HCT116 (cell line): ENCODE data around the gene KRT1. TPM values are rescaled to one million over a fixed set of nuclear protein-coding genes. Genes with fewer than 3 reads are reported as not detected.

Experiments used
- ATAC-seq: fragments of 200-7000 bp; cut with Tn5 transposase; 2 replicates; pipeline ENCODE4 v1.9.1; 2020; ENCODE audit warnings: mild to moderate bottlenecking, moderate library complexity
- BruUV-seq: library from RNA; stranded (reverse); fragments of 400-500 nt; replicated peaks from 2 replicates; lab custom pipeline; 2021; lab: Mats Ljungman, UMichigan
- CTCF ChIA-PET: fragments of 300-600 bp; sonication (Branson Sonifier 250); formaldehyde crosslinking; loops from one replicate; lab custom pipeline; 2021; ENCODE audit warnings: antibody characterized with exemption; lab: Charles Lee
- POLR2A ChIA-PET: fragments of 300-600, 350-600 bp; sonication (Branson Sonifier 250); formaldehyde crosslinking; loops from one replicate; lab custom pipeline; 2021; ENCODE audit warnings: antibody characterized with exemption; lab: Charles Lee
- RAD21 ChIA-PET, 2 experiments: fragments of 300-600 bp; sonication (Branson Sonifier 250); formaldehyde crosslinking; loops; one replicate each; lab custom pipeline; 2023; ENCODE audit warnings: low total read pairs in 2 of 2; ENCODE audit not compliant: uncharacterized antibody in 2 of 2, unreplicated experiment in 2 of 2, low non-redundant PET in 1 of 2; lab: Charles Lee
- DNase-seq: peaks from one replicate; pipeline ENCODE4 v3.0.0-alpha.2; 2010; ENCODE audit warnings: low read depth, low spot score
- H2AFZ ChIP-seq: fragments of 200-600 bp; shearing (Covaris generic), sonication (generic); 2 replicates; pipeline ENCODE4 v1.6.1; 2017; ENCODE audit warnings: low read depth, mixed run types, mixed read lengths, antibody characterized with exemption, low read length; ENCODE audit not compliant: poor library complexity, severe bottlenecking
- H3K27ac ChIP-seq: 2 replicates; pipeline ENCODE4 v1.5.1; 2012; ENCODE audit warnings: low read depth, low read length
- H3K27me3 ChIP-seq: fragments of 200-600 bp; sonication (generic); 2 replicates; pipeline ENCODE4 v1.6.1; 2016; ENCODE audit warnings: mixed run types, low read length, mixed read lengths; ENCODE audit not compliant: insufficient read depth
- H3K36me3 ChIP-seq, 2 experiments: fragments of 200-500 bp in 1 of 2; fragments of 200-600 bp in 1 of 2; sonication (Bioruptor generic) in 1 of 2; sonication (generic) in 1 of 2; 2 replicates each; pipeline versions ENCODE4 v1.5.1 to v1.6.1; 2014 to 2016; ENCODE audit warnings: low read length in 2 of 2, inconsistent platforms in 1 of 2, mixed read lengths in 1 of 2, mixed run types in 1 of 2; ENCODE audit not compliant: insufficient read depth in 2 of 2, control insufficient read depth in 1 of 2
- H3K4me1 ChIP-seq, 2 experiments: fragments of 200-600 bp in 1 of 2; sonication (generic) in 1 of 2; 2 replicates each; pipeline versions ENCODE4 v1.5.1 to v1.6.1; 2012 to 2017; ENCODE audit warnings: low read length in 2 of 2, inconsistent platforms in 1 of 2, mild to moderate bottlenecking in 1 of 2, mixed read lengths in 1 of 2, mixed run types in 1 of 2, moderate library complexity in 1 of 2; ENCODE audit not compliant: insufficient read depth in 2 of 2, control insufficient read depth in 1 of 2
- H3K4me2 ChIP-seq: fragments of 200-600 bp; sonication (generic); 2 replicates; pipeline ENCODE4 v1.6.1; 2017; ENCODE audit warnings: mixed run types, low read length, mixed read lengths
- H3K4me3 ChIP-seq, 2 experiments: fragments of 200-600 bp in 1 of 2; sonication (generic) in 1 of 2; replicated peaks in 1 of 2; 2 replicates each; pipeline ENCODE4 v1.5.1; 2011 to 2016; ENCODE audit warnings: low read length in 2 of 2, control low read depth in 1 of 2, low read depth in 1 of 2, mild to moderate bottlenecking in 1 of 2, mixed read lengths in 1 of 2, mixed run types in 1 of 2
- H3K79me2 ChIP-seq: fragments of 200-600 bp; sonication (generic); 2 replicates; pipeline ENCODE4 v1.6.1; 2017; ENCODE audit warnings: mild to moderate bottlenecking, mixed run types, low read length, moderate library complexity, mixed read lengths; ENCODE audit not compliant: insufficient read depth
- H3K9ac ChIP-seq: fragments of 200-600 bp; sonication (generic); 2 replicates; pipeline ENCODE4 v1.6.1; 2016; ENCODE audit warnings: low read length, mixed read lengths
- H3K9me2 ChIP-seq: fragments of 200-600 bp; sonication (generic), shearing (Covaris generic); 2 replicates; pipeline ENCODE4 v1.6.1; 2017; ENCODE audit warnings: mixed run types, mild to moderate bottlenecking, moderate library complexity; ENCODE audit not compliant: insufficient read depth
- H3K9me3 ChIP-seq, 2 experiments: fragments of 200-500 bp in 1 of 2; fragments of 200-600 bp in 1 of 2; sonication (Bioruptor generic) in 1 of 2; sonication (generic) in 1 of 2; 2 replicates each; pipeline ENCODE4 v1.6.1; 2014 to 2017; ENCODE audit warnings: low read length in 2 of 2, mixed read lengths in 2 of 2, inconsistent platforms in 1 of 2, low read depth in 1 of 2, mild to moderate bottlenecking in 1 of 2, mixed run types in 1 of 2, moderate library complexity in 1 of 2; ENCODE audit not compliant: control insufficient read depth in 1 of 2, insufficient read depth in 1 of 2
- H4K20me1 ChIP-seq: fragments of 200-600 bp; sonication (generic), shearing (Covaris generic); 2 replicates; pipeline ENCODE4 v1.6.1; 2017; ENCODE audit warnings: mixed run types, mild to moderate bottlenecking, moderate library complexity; ENCODE audit not compliant: insufficient read depth
- CEBPB ChIP-seq: IDR thresholded peaks from 2 replicates; pipeline ENCODE4 v1.6.1; 2012; ENCODE audit warnings: low read depth
- CTCF ChIP-seq, 3 experiments: fragments of 200-600 bp in 1 of 3; sonication (generic) in 1 of 3; IDR thresholded peaks in 2 of 3; conservative IDR thresholded peaks in 1 of 3; 2 replicates each; pipeline ENCODE4 v1.5.1; 2012 to 2017; ENCODE audit warnings: low read depth in 2 of 3, low read length in 2 of 3, antibody characterized with exemption in 1 of 3, borderline replicate concordance in 1 of 3, control low read depth in 1 of 3, mild to moderate bottlenecking in 1 of 3, mixed read lengths in 1 of 3, mixed run types in 1 of 3, moderate library complexity in 1 of 3; ENCODE audit not compliant: insufficient read depth in 1 of 3
- EZH2phosphoT487 ChIP-seq: fragments of 200-600 bp; IDR thresholded peaks from 2 replicates; pipeline ENCODE4 v1.6.1; 2018; ENCODE audit warnings: antibody characterized with exemption, borderline replicate concordance
- JUND ChIP-seq: IDR thresholded peaks from 2 replicates; pipeline ENCODE4 v1.6.1; 2012
- POLR2AphosphoS5 ChIP-seq: IDR thresholded peaks from 2 replicates; pipeline ENCODE4 v1.6.1; 2011; ENCODE audit warnings: mild to moderate bottlenecking, low read depth, low read length, moderate library complexity
- SRF ChIP-seq: IDR thresholded peaks from 2 replicates; pipeline ENCODE4 v1.6.1; 2012; ENCODE audit warnings: low read depth
- TCF7L2 ChIP-seq: IDR thresholded peaks from 2 replicates; pipeline ENCODE4 v1.7.0; 2011; ENCODE audit warnings: borderline replicate concordance, inconsistent platforms; ENCODE audit not compliant: insufficient read depth, insufficient read length; ENCODE audit errors: extremely low read depth
- ZBTB33 ChIP-seq: IDR thresholded peaks from 2 replicates; pipeline ENCODE4 v1.6.1; 2011; ENCODE audit warnings: mild to moderate bottlenecking, low read length, moderate library complexity; ENCODE audit not compliant: insufficient replicate concordance; ENCODE audit errors: extremely low read depth
- ZFX ChIP-seq: fragments of 450-650 bp; IDR thresholded peaks from 2 replicates; pipeline ENCODE4 v1.6.1; 2017
- ZNF274 ChIP-seq: fragments of 200-500 bp; sonication (Bioruptor generic); IDR thresholded peaks from 2 replicates; pipeline ENCODE4 v1.6.1; 2014; ENCODE audit warnings: mild to moderate bottlenecking, low read depth, low read length, inconsistent platforms
- intact Hi-C: fragments of 100-400 bp; cut with micrococcal nuclease; formaldehyde crosslinking; loops from 2 replicates; pipeline ENCODE4 v1.10.0; 2022
- total RNA-seq: library from RNA; stranded (reverse); gene quantifications from one replicate; pipeline ENCODE4 v1.2.1, GENCODE V29; 2021; ENCODE audit not compliant: unreplicated experiment

KRT1 gene
- total RNA-seq, 1 experiment from 2014 or later: 0.20 TPM

GRCh38 chr12:52628111-52628507 lies 52.1 kb downstream of the KRT1 start:
- intact Hi-C loops: no loop called here
- ChIA-PET RAD21 (no interaction called here), CTCF (no interaction called here)

GRCh38 chr12:52627395-52628110 lies 52.7 kb downstream of the KRT1 start:
- ChIA-PET RAD21 (no interaction called here), POLR2A (no interaction called here), CTCF (no interaction called here)
- Histone ChIP-seq H3K9ac (no peak overlapping the region), H3K9me3 (no peaks in the 10 kb centered on the region; a peak in 1 of 4 replicates), H3K36me3 (no peaks in the 10 kb centered on the region), H2AFZ (no peak overlapping the region), H3K9me2 (no peaks in the 10 kb centered on the region), H3K4me3 (no peak overlapping the region), H3K27ac (no peak overlapping the region), H3K79me2 (no peaks in the 10 kb centered on the region), H3K4me2 (no peak overlapping the region), H4K20me1 (no peaks in the 10 kb centered on the region), H3K4me1 (no peaks in the 10 kb centered on the region), H3K27me3 (no peaks in the 10 kb centered on the region)
- ATAC-seq (no peak), DNase-seq (no peak)
- BruUV-seq: no TSS peak
- no peak for TF ChIP-seq CTCF (IDR thresholded peaks at IDR 0.05 in 2 of 3, conservative IDR thresholded peaks at IDR 0.05 in 1 of 3; ENCODE audit: borderline replicate concordance in 1 of 3, insufficient read depth in 1 of 3, low read depth in 2 of 3, low read length in 2 of 3)
- no peak for TF ChIP-seq CEBPB
- TF ChIP-seq JUND: no peak
- TF ChIP-seq SRF: no peak
- no peak for TF ChIP-seq EZH2phosphoT487
- no peak for TF ChIP-seq ZFX
- no peak for TF ChIP-seq ZNF274
- TF ChIP-seq POLR2AphosphoS5: no peak
- no peak for TF ChIP-seq TCF7L2
- intact Hi-C loops: no loop called here

More at GRCh38 chr12:52628111-52628507, 52.1 kb downstream of the KRT1 start:
- Histone ChIP-seq H3K27ac (no peak overlapping the region), H3K4me1 (no peaks in the 10 kb centered on the region), H4K20me1 (no peaks in the 10 kb centered on the region), H3K9ac (no peak overlapping the region), H3K79me2 (no peaks in the 10 kb centered on the region), H2AFZ (no peak overlapping the region), H3K9me3 (no peaks in the 10 kb centered on the region), H3K4me3 (no peak overlapping the region), H3K4me2 (no peak overlapping the region), H3K36me3 (no peaks in the 10 kb centered on the region), H3K9me2 (no peaks in the 10 kb centered on the region), H3K27me3 (no peaks in the 10 kb centered on the region)
- DNase-seq (no peak), ATAC-seq (no peak)
- POLR2A ChIA-PET: no interaction called here
- BruUV-seq: no TSS peak
- TF ChIP-seq ZBTB33: no peak
